A549 treated with CpdA at 1 μM for 4 hours (cell line): ENCODE measurements around the gene GALNT12. TPM values are rescaled to one million over a fixed set of nuclear protein-coding genes. Genes with fewer than 3 reads are reported as not detected.

Source experiments
- total RNA-seq: library from RNA; stranded (reverse); fragments of 200-300 nt; extraction: Qiagen RNA extraction; gene quantifications from 5 replicates; pipeline ENCODE4 v1.2.3, GENCODE V29; 2022; ENCODE audit warnings: low read depth

GALNT12 gene
- 2.7 to 5.6 TPM (median 4.6 TPM) in 5 replicates for total RNA-seq

GRCh38 chr9:98807070-98807813 lies at the start of gene GALNT12:
Gene GALNT12 (plus strand): TSS chr9:98807670. CDS start chr9:98807699, 29 bp downstream.

GRCh38 chr9:98796364-98797101 lies 10.9 kb upstream of the GALNT12 start, which contains the start of gene ANKS6:
Gene ANKS6 (minus strand): TSS chr9:98796555. CDS start chr9:98796491, 64 bp downstream.

Other genes starting within 250 kb of the GALNT12 start
- 0.09 to 1.7 TPM (median 0.50 TPM) in 5 replicates for gene GABBR2, start 98.7 kb upstream of the GALNT12 start, total RNA-seq
- gene ANKS6, start 11.1 kb upstream of the GALNT12 start, total RNA-seq: 14.7 to 25.0 TPM (median 22.8 TPM) in 5 replicates
- gene COL15A1, start 136.2 kb downstream of the GALNT12 start, total RNA-seq: 0.25 to 0.36 TPM (median 0.28 TPM) in 5 replicates